Hepatocyte (in vitro differentiated cells): ENCODE data around the gene RBM5. TPM values are rescaled to one million over a fixed set of nuclear protein-coding genes. Genes with fewer than 3 reads are reported as not detected.

Source experiments
- DNase-seq: peaks from one replicate; pipeline ENCODE4 v3.0.0-alpha.2; 2016; ENCODE audit warnings: low spot score
- H2AFZ ChIP-seq: fragments of 200-600 bp; sonication (generic); 2 replicates; pipeline ENCODE4 v1.6.0; 2016; ENCODE audit warnings: antibody characterized with exemption, mild to moderate bottlenecking
- H3K27ac ChIP-seq: fragments of 200-600 bp; sonication (generic); 2 replicates; pipeline ENCODE4 v1.5.1; 2016; ENCODE audit warnings: mild to moderate bottlenecking
- H3K27me3 ChIP-seq: fragments of 200-600 bp; sonication (generic); 2 replicates; pipeline ENCODE4 v1.6.1; 2016
- H3K36me3 ChIP-seq: fragments of 200-600 bp; sonication (generic); replicated peaks from 2 replicates; pipeline ENCODE4 v1.5.1; 2016; ENCODE audit warnings: low read depth; ENCODE audit not compliant: insufficient read depth
- H3K4me1 ChIP-seq: fragments of 200-600 bp; sonication (generic); 2 replicates; pipeline ENCODE4 v1.5.1; 2016; ENCODE audit warnings: mild to moderate bottlenecking, moderate library complexity; ENCODE audit not compliant: insufficient read depth
- H3K4me2 ChIP-seq: fragments of 200-600 bp; sonication (generic); 2 replicates; pipeline ENCODE4 v1.6.0; 2016
- H3K4me3 ChIP-seq: fragments of 200-600 bp; sonication (generic); 2 replicates; pipeline ENCODE4 v1.5.1; 2016; ENCODE audit warnings: mild to moderate bottlenecking
- H3K79me2 ChIP-seq: fragments of 200-600 bp; sonication (generic); 2 replicates; pipeline ENCODE4 v1.6.0; 2017; ENCODE audit warnings: mild to moderate bottlenecking
- H3K9me2 ChIP-seq: fragments of 200-600 bp; sonication (generic); replicated peaks from 2 replicates; pipeline ENCODE4 v1.6.0; 2017; ENCODE audit warnings: mild to moderate bottlenecking; ENCODE audit not compliant: insufficient read depth
- H3K9me3 ChIP-seq: fragments of 200-600 bp; sonication (generic); 2 replicates; pipeline ENCODE4 v1.5.1; 2016; ENCODE audit warnings: low read depth, mild to moderate bottlenecking
- H4K20me1 ChIP-seq: fragments of 200-600 bp; sonication (generic); 2 replicates; pipeline ENCODE4 v1.6.0; 2016; ENCODE audit warnings: mild to moderate bottlenecking; ENCODE audit not compliant: insufficient read depth, poor library complexity, severe bottlenecking
- EZH2 ChIP-seq: fragments of 200-600 bp; sonication (generic); IDR thresholded peaks from 2 replicates; pipeline ENCODE4 v1.6.1; 2016; ENCODE audit warnings: antibody characterized with exemption, mild to moderate bottlenecking, borderline replicate concordance
- EZH2phosphoT487 ChIP-seq: fragments of 200-600 bp; sonication (generic); IDR thresholded peaks from one replicate; pipeline ENCODE4 v1.6.1; 2018; ENCODE audit warnings: antibody characterized with exemption, mild to moderate bottlenecking, low read depth, moderate library complexity; ENCODE audit not compliant: unreplicated experiment, severe bottlenecking
- WGBS: methylation state at CpG from one replicate; pipeline ENCODE4 v1.1.6; 2016; ENCODE audit warnings: low lambda C conversion rate; ENCODE audit errors: missing lambda C conversion rate; 5-methylcytosine and 5-hydroxymethylcytosine counted together
- polyA plus RNA-seq: library from polyadenylated mRNA; unstranded; fragments of >200 nt; fragmentation: Nextera tagmentation; extraction: Ambion mirVana; gene quantifications from 2 replicates; pipeline ENCODE4 v1.2.1, GENCODE V29; 2016
- total RNA-seq: library from RNA; depleted of rRNA; stranded (reverse); fragments of >200 nt; gene quantifications from 2 replicates; pipeline ENCODE4 v1.2.3, GENCODE V29; 2014
- TF ChIP-seq, protein P1 (sequence below): fragments of 200-600 bp; sonication (generic); IDR thresholded peaks from 2 replicates; pipeline ENCODE4 v1.5.1; 2016; ENCODE audit warnings: antibody characterized with exemption, mild to moderate bottlenecking; ENCODE audit not compliant: poor library complexity

Gene RBM5
- total and polyA plus RNA-seq, 2 experiments from 2014 or later = 64.3 to 147 TPM

DNA sequence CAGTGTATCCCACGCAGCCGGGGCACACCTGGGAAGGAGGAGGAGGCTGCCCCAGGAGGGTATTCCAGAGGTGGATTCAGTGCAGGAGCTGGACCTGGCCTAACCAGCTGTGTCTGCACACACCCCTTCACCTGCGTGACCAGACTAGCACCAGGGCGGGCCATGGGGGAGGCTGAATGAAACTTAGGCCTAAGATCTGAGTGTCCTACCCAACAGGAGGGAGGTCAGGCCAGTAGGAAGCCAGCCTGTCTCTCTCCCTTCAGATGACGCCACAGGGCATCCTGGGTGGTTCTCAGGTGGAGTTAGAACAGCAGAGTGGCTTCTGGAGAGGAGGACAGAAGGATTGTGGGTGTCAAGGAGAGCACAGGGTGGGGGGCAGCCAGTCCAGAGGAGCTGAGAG is 63.0 kb downstream of the RBM5 start:
- H3K9me2 ChIP-seq = no peaks in the 10 kb centered on the region
- H3K36me3 ChIP-seq = no peaks in the 10 kb centered on the region
- H3K4me2 ChIP-seq = no peak overlapping the region
- no peaks in the 10 kb centered on the region for H3K9me3 ChIP-seq
- 74% methylated on average over 5 of the region's 5 CpGs for WGBS
- H3K4me1 ChIP-seq = peaks cover 53% of the 10 kb centered on the region
- H2AFZ ChIP-seq = no peak overlapping the region
- peaks cover 13% of the 10 kb centered on the region for H3K79me2 ChIP-seq
- H3K27me3 ChIP-seq = peaks cover 31% of the 10 kb centered on the region
- H3K27ac ChIP-seq = peak overlapping the region; percentile 92
- no peak overlapping the region for H3K4me3 ChIP-seq
- TF ChIP-seq EZH2phosphoT487 (no peak), EZH2 (no peak)
- TF ChIP-seq, protein P1, sequence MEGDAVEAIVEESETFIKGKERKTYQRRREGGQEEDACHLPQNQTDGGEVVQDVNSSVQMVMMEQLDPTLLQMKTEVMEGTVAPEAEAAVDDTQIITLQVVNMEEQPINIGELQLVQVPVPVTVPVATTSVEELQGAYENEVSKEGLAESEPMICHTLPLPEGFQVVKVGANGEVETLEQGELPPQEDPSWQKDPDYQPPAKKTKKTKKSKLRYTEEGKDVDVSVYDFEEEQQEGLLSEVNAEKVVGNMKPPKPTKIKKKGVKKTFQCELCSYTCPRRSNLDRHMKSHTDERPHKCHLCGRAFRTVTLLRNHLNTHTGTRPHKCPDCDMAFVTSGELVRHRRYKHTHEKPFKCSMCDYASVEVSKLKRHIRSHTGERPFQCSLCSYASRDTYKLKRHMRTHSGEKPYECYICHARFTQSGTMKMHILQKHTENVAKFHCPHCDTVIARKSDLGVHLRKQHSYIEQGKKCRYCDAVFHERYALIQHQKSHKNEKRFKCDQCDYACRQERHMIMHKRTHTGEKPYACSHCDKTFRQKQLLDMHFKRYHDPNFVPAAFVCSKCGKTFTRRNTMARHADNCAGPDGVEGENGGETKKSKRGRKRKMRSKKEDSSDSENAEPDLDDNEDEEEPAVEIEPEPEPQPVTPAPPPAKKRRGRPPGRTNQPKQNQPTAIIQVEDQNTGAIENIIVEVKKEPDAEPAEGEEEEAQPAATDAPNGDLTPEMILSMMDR = no peak
- peaks cover 4% of the 10 kb centered on the region for H4K20me1 ChIP-seq
- no peak for DNase-seq

DNA sequence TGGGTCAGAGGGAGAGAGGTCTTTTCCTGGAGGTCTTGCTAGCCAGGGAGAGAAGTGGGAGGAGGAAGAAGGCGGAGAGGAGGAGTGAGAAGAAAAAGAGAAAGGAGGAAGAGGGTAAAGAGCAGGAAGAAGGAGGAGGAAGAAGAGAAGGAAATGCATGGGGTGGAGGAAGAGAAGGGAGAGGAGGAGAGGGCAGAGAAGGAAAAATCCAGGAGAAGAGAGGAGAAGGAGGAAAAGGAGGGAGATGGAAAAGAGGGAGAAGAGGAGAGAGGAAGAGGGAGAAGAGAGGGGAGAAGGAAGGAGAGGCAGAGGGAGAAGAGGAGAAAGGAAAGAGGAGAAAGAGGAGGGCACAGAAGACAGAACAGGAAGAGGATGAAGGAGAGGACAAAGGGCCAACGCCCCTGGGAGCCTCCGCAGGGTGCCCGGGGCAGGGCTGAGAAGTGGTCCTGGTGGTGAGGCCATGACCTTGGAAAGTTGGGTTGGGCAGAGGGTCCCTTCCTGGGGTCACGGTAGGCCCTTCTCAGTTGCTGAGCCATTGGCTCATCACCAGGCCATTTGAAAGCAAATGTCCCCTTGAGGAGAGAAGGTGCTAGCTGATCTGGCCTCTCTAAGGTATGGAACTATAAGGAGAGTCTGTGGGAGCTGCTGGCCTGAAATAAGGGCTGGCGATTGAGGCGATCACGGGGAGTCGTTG is 65.2 kb downstream of the RBM5 start:
- Histone ChIP-seq H3K9me3 (no peaks in the 10 kb centered on the region), H3K4me2 (peak overlapping the region; percentile 97), H3K36me3 (no peaks in the 10 kb centered on the region), H2AFZ (no peak overlapping the region), H4K20me1 (peaks cover 8% of the 10 kb centered on the region), H3K79me2 (peaks cover 28% of the 10 kb centered on the region), H3K9me2 (no peaks in the 10 kb centered on the region), H3K4me3 (no peak overlapping the region), H3K27me3 (peaks cover 34% of the 10 kb centered on the region), H3K4me1 (peaks cover 53% of the 10 kb centered on the region), H3K27ac (no peak overlapping the region)
- no peak for DNase-seq
- WGBS = 66% methylated on average over 7 of the region's 9 CpGs
- TF ChIP-seq EZH2phosphoT487 = no peak
- no peak for TF ChIP-seq EZH2
- TF ChIP-seq, protein P1 = no peak

DNA sequence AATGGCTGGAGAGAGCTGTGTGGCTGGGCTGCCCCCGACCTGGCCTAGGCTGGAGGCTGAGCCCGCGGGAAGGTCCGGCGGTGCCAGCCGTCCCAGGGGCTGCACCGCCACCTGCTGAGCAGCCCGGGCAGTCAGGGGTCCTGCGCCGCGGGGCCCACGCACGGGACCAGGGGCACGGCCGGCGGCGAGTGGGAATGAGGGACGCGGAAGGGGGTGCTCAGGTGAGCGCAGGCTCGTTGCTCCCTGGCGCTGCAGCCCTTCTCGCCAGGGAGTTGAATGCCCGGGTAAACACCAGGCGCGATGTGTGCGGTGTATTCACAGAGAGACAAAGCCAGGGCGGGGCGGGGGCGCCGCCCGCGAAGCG is 65.7 kb downstream of the RBM5 start:
- no peaks in the 10 kb centered on the region for H3K9me2 ChIP-seq
- peaks cover 29% of the 10 kb centered on the region for H3K79me2 ChIP-seq
- H3K9me3 ChIP-seq = no peaks in the 10 kb centered on the region
- peaks cover 53% of the 10 kb centered on the region for H3K4me1 ChIP-seq
- 4% methylated on average over 18 of the region's 34 CpGs for WGBS
- no peaks in the 10 kb centered on the region for H3K36me3 ChIP-seq
- peak overlapping the region; percentile 97 for H3K4me2 ChIP-seq
- H3K27ac ChIP-seq = no peak overlapping the region
- DNase-seq = no peak
- peaks cover 36% of the 10 kb centered on the region for H3K27me3 ChIP-seq
- TF ChIP-seq EZH2 = no peak
- TF ChIP-seq, protein P1 = peak; percentile 48
- H2AFZ ChIP-seq = no peak overlapping the region
- no peak overlapping the region for H3K4me3 ChIP-seq
- peaks cover 8% of the 10 kb centered on the region for H4K20me1 ChIP-seq
